ENCODE results near the gene PARG.
"Not testable (repeated sequence)": the region's sequence is repeated elsewhere in the genome, so short reads cannot be mapped to it uniquely, and the experiment has no call there.

The PARG gene

DNA sequence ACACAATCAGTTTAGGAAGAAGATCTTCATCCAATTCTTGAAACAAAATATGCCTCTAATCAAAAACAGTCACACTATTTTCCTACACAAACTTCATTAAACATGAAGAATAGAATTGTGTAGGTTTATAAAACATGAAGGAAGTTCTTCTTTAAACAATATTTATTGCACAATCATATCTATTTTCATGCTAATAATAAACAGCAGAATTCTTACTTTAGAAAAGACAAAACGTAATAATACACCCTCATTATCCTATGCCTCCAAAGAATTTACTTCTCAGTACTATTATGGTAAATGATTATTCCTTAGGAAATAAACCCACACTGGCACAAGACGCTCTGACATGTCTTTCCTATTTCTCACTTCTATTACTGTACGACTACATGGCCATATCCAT, 41.4 kb downstream of the PARG start:
- not testable (repeated sequence) for DNase-seq

DNA sequence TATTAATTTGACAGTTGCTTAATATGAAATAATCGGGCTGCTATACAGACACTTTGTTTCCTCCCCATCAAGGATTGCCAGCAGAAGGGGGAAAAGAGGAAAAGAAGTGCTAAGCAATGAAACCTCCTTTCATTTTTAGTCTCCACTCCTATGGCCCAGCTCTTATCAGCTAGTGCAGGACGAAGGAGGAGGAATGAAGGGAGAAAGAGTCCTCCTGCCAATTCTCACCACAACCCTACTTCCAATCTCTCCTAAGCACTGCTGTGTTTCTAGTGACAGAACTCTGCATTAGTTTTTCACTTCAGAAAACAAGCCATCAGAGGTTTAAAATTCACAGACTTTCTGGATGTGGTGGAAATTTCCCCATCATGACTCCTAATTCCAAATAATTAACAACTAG, 41.8 kb downstream of the PARG start:
- DNase-seq, result not testable (repeated sequence)

DNA sequence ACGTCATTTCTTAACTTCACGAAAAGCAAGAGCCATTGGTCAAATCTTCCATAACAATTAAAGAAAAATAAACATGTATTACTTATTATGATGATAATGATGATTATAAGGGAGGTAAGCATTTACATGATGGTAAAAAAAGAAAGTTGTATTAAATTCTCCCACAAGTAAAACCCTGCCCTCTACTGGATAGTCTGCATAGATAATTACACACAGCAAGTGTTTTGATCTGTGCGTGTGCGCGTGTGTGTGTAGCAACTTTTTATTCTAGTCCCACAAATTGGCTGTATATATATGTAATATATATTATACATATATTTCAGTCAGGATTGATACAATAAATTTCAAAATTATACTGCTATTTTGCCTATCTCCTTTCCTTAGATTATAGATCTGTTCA, 51.8 kb downstream of the PARG start:
- not testable (repeated sequence) for DNase-seq

- not testable (repeated sequence) for DNase-seq
Measured at GRCh38 chr10:49884739-49885331, 57.0 kb downstream of the PARG start.

DNA sequence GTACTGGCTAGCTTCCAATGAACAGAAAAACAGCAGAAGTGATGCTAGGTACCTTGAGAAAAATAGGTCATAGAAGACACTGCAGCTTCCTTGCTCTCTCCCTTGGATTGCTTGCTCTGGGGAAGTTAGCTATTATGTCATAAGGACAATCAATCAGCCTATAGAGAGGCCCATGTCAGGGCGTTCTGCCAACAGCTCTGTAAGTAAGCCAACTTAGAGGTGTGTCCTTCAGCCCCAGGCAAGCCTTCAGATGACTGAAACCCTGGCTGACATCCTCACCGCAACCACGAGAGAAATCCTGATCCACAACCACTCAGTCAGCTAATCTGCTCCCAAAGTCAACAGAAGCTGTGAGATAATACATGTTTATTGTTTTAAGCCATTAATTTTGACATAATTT, 58.0 kb downstream of the PARG start:
- not testable (repeated sequence) for DNase-seq

- not testable (repeated sequence) for DNase-seq
Measured at GRCh38 chr10:49882327-49882726, 59.5 kb downstream of the PARG start.

- DNase-seq, result not testable (repeated sequence)
Measured at GRCh38 chr10:49872740-49873139, 69.1 kb downstream of the PARG start.

DNA sequence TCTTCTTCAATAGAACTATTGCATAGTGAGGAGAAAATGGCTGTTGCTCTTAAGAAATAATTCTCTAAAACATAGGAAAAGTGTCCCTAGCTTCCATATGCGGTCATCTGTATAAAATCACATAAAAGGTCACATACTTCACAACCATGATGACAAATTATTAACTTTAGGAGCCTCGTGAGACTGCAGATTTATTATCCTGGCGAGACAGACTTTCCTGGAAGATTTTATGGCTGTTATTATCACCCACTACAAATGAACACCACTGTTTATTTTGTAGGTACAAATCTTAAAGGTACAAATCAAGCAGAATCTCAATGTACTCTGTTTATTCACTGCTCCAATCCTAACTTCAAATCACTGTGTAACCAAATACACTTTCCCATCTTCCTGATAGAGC, 70.4 kb downstream of the PARG start:
- not testable (repeated sequence) for DNase-seq

DNA sequence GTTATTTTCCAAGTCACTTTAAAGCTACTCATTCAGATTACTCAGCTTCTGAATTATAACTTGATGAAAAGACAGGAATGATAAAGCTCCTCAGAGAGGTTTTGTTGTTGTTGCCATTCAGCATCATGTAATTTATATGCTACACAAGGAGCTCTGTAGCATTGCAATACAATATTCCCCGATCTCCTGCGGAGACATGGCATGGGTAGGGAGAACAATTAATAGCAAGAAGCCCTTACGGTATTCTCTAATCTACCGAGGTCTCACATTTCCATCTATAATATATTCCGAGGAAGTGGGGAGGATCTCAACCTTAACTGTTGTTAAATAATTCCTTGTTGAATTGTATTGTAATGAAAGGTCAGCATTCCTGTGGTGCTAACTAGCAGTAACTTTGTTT, 81.9 kb downstream of the PARG start:
- DNase-seq, result not testable (repeated sequence)

DNA sequence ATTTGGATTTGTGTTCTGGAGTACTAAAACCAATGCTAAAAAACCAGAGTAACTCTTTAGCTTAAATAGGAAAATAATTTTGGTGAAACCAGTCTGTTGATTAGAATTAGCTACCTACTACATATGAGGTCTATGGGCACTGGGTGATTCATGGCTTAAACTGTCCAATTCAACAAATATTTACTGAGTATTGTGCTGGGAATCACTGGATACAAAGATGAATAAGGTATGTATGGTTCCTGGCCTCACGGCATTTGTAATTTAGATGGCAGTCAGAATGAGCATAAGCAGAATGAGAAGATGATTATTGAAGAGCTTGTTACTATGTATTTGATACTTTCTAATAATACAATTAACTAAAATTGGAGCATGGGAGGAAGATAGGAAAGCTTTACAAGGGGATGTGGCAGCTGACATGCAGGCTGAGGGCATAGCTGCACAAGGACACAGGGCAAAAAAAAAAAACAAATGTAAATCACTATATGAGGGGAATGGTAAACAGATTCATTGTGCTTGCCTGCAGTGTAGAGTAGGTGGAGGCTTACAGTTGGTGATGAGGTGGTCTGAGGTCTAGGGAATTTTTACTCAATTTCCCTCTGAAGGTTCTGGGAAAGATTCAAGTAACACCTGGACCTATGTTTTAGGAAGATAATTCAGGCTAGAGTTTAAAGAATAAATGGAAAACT, 83.0 kb downstream of the PARG start:
- not testable (repeated sequence) for DNase-seq

- DNase-seq, result not testable (repeated sequence)
Measured at GRCh38 chr10:49849520-49849919, 92.3 kb downstream of the PARG start.

- DNase-seq, result peak; percentile 38
Measured at GRCh38 chr10:49844775-49845595, 96.8 kb downstream of the PARG start.

DNA sequence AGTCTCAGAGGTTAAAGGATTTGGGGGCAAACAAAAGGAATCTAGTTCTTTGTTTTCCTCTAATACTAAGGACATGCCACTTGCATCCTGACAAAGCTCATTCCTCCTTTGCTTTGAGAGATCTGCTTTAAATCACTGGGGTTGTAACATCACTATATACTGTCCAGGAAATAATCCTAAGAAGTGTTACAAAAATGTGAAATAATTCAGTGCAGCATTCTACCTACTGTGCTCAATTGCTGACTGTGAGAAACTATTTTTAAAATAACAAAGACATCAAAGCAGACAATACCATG, 99.5 kb downstream of the PARG start:
- not testable (repeated sequence) for DNase-seq

GRCh38 chr10:49841615-49842332, 100.1 kb downstream of the PARG start:
- no peak for DNase-seq

DNA sequence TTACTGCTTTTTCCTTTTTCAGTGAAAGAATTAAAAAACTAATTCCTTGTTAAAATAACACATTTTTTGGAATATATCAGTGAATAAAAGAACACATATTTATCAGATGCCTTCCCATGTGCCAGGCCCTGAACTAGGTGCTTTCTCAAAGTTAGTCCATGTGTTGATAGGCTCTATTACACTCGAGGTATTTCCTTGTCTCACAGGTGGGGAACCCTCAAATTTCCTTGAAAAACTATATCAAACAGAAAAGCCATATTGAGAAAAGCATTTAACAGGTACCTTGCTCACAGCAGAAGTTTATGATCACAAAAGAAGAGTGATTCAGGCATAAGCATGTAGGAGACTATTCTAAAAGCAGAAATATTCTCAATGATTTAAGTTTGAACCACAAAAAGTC, 104.1 kb downstream of the PARG start:
- no peak for DNase-seq

DNA sequence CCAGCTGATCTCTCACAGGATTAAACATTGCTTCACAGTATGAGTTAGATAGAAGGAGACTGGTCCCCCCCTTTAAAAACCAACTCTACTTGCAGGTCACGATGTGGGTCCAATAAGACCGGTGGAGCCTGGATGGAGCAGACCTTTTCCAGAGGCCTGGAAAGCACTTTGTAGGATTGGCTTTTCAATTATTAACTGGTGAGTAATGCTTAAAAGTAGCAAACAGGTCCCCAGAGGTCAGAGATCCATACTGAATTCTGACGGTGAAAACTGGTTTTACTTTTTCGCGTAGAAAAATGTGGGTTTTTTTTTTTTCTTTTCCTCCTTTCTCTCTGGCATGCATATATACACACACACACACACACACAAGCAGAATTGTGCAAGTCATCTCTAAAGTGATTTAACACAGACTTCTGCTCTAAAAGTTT, 104.8 kb downstream of the PARG start:
- peak; percentile 7 for DNase-seq

GRCh38 chr10:49834976-49835375, 106.9 kb downstream of the PARG start:
- no peak for DNase-seq

DNA sequence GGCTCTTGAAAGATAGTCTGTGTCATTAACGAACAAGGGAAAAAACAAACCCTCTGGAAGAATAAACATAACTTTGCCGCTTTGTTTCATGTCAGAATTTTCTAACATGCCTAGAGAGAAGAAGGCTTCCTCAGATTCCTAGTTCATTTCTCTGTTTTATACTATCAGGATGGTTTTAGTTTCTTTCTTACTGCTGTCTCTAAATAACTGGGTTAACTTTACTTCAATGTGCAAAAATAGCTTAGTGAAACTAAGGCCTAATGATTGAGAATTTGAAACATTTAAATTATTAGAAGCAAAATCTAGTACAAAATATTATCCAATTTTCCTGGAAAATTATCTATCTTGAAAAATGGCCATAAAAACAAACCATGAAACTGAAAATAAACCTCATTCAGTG, 107.6 kb downstream of the PARG start:
- DNase-seq, result no peak

GRCh38 chr10:49833168-49833567, 108.7 kb downstream of the PARG start:
- DNase-seq, result no peak

DNA sequence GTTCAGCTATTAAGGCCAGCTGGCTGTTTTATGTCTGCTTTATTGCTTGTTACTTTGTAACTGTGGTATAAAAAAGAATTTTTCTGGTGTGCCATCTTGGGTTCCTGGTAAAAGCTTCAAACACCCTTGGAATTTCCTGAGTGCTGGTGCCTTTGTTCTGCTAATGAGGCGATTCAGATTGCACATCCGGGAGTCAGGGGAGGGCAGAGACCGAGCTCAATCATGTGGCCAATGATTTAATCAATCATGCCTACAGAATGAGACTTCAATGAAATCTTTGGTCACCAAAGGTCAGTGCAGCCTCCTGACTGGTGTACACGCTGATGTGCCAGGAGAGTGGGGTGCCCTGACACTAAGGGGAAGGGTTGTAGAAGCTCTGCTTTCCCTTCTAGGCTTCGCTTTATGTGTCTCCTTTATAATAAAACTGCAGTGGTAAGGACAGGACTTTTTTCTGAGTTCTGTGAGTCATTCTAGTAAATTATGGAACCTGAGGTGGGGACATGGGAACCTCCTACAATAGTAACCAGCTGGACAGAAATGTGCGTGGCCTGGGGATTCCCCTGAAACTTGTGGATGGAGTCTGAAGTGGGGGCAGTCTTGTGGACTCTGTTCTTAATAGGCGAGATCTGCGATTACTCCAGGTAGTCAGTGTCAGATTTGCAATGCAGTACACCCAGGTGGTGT, 110.3 kb downstream of the PARG start:
- DNase-seq, result peak; percentile 45

DNA sequence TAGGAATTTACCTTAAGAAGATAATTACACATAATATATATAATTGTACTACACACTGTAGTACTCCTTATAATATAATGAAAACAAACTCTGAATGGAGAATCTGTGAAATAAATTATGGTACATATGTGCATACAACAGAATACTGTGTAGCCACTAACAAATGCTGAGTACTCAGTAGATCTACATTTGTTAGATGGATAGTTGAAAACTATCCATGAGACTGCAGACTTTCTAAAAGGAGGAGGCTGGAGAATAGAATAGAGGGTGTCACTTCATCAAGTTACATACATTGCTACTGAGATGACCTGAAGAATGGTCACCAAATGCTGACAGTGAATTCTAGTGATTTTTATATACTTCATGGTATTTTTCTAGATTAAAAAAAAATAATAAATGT, 111.0 kb downstream of the PARG start:
- no peak for DNase-seq

- no peak for DNase-seq
Measured at GRCh38 chr10:49830016-49830415, 111.8 kb downstream of the PARG start.

DNA sequence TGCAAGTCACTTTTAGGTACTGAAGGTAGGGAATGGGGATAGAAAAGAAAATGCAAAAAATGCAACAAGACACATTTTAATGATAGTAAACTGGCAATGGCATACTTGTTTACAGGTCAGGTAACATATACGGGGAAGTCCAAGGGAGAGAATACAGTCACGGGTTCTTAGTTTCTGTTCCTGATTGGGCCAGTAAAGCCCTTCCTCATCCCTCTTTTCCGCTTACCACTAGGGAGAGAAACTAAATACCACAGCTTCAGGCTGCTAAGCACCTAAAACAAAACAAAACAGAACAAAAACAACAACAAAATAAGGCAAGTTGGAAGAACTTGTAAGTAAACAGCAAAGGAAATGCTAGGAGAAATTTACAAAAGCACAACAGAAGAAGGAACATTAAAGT, 114.5 kb downstream of the PARG start:
- no peak for DNase-seq

All from fibroblast of skin of right quadriceps (primary cell).